H1 (cell line): Measurements from ENCODE around the gene ENPP1.

ENCODE experiments used
- BRCA1 ChIP-seq: IDR thresholded peaks from 2 replicates; pipeline ENCODE4 v1.6.1; 2012; ENCODE audit warnings: low read depth, low read length, improper control_type of control experiment
- CBX5 ChIP-seq: fragments of 300-800, 300-1000 bp; sonication (generic); IDR thresholded peaks from 2 replicates; pipeline ENCODE4 v1.7.1; 2016; ENCODE audit warnings: antibody characterized with exemption, low read length, low read depth
- CHD1 ChIP-seq: IDR thresholded peaks from 2 replicates; pipeline ENCODE4 v1.6.1; 2012; ENCODE audit warnings: low read depth, low read length, improper control_type of control experiment
- POLR2A ChIP-seq, 2 experiments: IDR thresholded peaks; 1 replicate in 1 of 2; 2 replicates in 1 of 2; pipeline ENCODE4 v1.6.1; 2011; ENCODE audit warnings: low read depth in 2 of 2, low read length in 2 of 2, mild to moderate bottlenecking in 2 of 2; ENCODE audit errors: control extremely low read depth in 1 of 2
- POLR2AphosphoS5 ChIP-seq: IDR thresholded peaks from 2 replicates; pipeline ENCODE4 v1.6.1; 2011; ENCODE audit warnings: low read depth, low read length
- RAD21 ChIP-seq, 2 experiments: IDR thresholded peaks in 1 of 2; conservative IDR thresholded peaks in 1 of 2; 2 replicates each; pipeline ENCODE4 v1.6.1; 2011; ENCODE audit warnings: low read depth in 2 of 2, low read length in 2 of 2, improper control_type of control experiment in 1 of 2, inconsistent platforms in 1 of 2, mild to moderate bottlenecking in 1 of 2, moderate library complexity in 1 of 2
- SIN3A ChIP-seq, 2 experiments: IDR thresholded peaks in 1 of 2; conservative IDR thresholded peaks in 1 of 2; 2 replicates each; pipeline ENCODE4 v1.6.1; 2011 to 2012; ENCODE audit warnings: low read length in 2 of 2, improper control_type of control experiment in 1 of 2, low read depth in 1 of 2, mild to moderate bottlenecking in 1 of 2
- YY1 ChIP-seq: IDR thresholded peaks from 2 replicates; pipeline ENCODE4 v1.6.1; 2011; ENCODE audit warnings: low read depth, mild to moderate bottlenecking, low read length
- TF ChIP-seq, protein P1 (sequence below), 3 experiments: IDR thresholded peaks; 1 replicate in 2 of 3; 2 replicates in 1 of 3; pipeline versions ENCODE4 v1.5.1 to v1.6.1; 2011; ENCODE audit warnings: low read length in 3 of 3, mild to moderate bottlenecking in 3 of 3, inconsistent platforms in 2 of 3, low read depth in 1 of 3, moderate library complexity in 1 of 3; ENCODE audit not compliant: insufficient read depth in 1 of 3; ENCODE audit errors: control extremely low read depth in 1 of 3
- TF ChIP-seq, protein P2 (sequence below): IDR thresholded peaks from 2 replicates; pipeline ENCODE4 v1.6.1; 2012; ENCODE audit warnings: inconsistent platforms

DNA sequence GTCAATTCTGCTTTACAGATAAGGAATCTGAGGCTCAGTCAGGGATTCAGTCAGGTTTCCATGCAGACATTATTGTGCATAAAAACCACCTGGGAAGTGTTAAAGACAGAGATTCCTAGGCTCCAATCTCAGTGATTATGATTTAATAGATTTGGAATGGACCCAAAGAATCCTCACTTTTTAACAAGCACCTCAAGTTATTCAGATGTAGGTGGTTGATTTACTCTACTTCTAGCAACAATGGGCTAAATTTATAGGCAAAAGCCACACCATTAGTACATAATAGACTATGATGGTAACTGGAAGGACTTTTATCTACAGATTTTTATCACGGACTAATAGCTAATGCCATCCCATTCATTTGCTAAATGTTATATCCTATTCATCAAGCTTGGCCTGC, 9.0 kb downstream of the ENPP1 start:
- TF ChIP-seq, protein P1, sequence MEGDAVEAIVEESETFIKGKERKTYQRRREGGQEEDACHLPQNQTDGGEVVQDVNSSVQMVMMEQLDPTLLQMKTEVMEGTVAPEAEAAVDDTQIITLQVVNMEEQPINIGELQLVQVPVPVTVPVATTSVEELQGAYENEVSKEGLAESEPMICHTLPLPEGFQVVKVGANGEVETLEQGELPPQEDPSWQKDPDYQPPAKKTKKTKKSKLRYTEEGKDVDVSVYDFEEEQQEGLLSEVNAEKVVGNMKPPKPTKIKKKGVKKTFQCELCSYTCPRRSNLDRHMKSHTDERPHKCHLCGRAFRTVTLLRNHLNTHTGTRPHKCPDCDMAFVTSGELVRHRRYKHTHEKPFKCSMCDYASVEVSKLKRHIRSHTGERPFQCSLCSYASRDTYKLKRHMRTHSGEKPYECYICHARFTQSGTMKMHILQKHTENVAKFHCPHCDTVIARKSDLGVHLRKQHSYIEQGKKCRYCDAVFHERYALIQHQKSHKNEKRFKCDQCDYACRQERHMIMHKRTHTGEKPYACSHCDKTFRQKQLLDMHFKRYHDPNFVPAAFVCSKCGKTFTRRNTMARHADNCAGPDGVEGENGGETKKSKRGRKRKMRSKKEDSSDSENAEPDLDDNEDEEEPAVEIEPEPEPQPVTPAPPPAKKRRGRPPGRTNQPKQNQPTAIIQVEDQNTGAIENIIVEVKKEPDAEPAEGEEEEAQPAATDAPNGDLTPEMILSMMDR (IDR thresholded peaks at IDR 0.05; ENCODE audit: control extremely low read depth in 1 of 3, insufficient read depth in 1 of 3, low read depth in 1 of 3, low read length in 3 of 3): no peak
- TF ChIP-seq YY1 (no peak), POLR2A (IDR thresholded peaks at IDR 0.05; ENCODE audit: control extremely low read depth in 1 of 2, low read depth in 2 of 2, low read length in 2 of 2) (no peak), BRCA1 (no peak), SIN3A (conservative IDR thresholded peaks at IDR 0.05 in 1 of 2, IDR thresholded peaks at IDR 0.05 in 1 of 2; ENCODE audit: low read depth in 1 of 2, low read length in 2 of 2) (no peak), RAD21 (IDR thresholded peaks at IDR 0.05 in 1 of 2, conservative IDR thresholded peaks at IDR 0.05 in 1 of 2; ENCODE audit: low read depth in 2 of 2, low read length in 2 of 2) (no peak), POLR2AphosphoS5 (no peak), CHD1 (no peak), CBX5 (no peak)
- TF ChIP-seq, protein P2, sequence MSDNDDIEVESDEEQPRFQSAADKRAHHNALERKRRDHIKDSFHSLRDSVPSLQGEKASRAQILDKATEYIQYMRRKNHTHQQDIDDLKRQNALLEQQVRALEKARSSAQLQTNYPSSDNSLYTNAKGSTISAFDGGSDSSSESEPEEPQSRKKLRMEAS: no peak
